Bronchial smooth muscle cell (primary cell): ENCODE results near the gene CACNG4. TPM values are rescaled to one million over a fixed set of nuclear protein-coding genes. Genes with fewer than 3 reads are reported as not detected.

Experiments
- total RNA-seq: library from RNA; depleted of rRNA; stranded (reverse); fragments of >200 nt; gene quantifications from 2 replicates; pipeline ENCODE4 v1.2.1, GENCODE V29; 2014

CACNG4 gene
- total RNA-seq: not detected in 2 replicates

DNA sequence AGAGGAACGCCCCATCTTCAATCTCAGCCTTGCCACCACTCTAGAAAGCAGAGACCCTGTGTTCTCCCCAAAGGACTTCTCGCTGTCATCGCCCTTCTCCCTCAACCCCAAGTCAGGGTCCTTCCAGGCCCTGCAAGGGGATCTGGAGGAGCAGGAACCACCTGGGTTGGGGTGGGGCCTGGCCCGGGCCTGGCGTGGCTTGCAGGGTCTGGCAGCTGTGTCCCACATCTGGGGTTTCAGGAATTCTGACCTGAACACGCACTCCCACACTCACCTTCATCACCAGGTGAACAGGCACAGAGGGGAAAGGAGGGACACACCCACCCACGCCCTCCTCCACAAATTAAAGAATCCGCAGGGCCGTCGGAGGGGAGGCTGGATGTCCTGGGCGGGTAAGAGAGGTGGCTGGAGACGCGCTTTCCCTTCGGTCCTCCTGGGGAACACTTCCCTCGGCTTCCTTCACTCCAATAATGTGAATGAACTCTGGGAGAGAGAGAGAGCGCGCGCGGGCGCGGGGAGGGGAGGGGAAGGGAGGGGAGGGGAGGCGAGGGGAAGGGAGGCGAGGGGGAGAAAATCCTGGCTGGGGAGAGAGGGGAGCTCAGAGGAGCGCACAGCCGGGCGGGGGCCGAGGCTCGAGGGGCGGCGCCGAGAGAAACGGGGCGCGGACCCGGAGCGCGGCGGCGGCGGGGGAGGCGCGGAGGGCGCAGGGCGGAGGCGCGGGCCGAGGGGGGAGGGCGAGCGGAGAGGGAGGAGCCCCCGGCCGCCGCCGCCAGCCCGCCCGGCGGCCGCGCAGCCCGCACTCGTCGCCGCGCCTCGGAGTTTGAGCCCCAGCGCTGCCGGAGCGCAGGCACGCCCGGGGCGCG is at the start of gene CACNG4:
TSS of gene CACNG4 (plus strand) at position 799 of the 863 bp plus-strand sequence. CDS start 205 bp downstream, outside the sequence.

DNA sequence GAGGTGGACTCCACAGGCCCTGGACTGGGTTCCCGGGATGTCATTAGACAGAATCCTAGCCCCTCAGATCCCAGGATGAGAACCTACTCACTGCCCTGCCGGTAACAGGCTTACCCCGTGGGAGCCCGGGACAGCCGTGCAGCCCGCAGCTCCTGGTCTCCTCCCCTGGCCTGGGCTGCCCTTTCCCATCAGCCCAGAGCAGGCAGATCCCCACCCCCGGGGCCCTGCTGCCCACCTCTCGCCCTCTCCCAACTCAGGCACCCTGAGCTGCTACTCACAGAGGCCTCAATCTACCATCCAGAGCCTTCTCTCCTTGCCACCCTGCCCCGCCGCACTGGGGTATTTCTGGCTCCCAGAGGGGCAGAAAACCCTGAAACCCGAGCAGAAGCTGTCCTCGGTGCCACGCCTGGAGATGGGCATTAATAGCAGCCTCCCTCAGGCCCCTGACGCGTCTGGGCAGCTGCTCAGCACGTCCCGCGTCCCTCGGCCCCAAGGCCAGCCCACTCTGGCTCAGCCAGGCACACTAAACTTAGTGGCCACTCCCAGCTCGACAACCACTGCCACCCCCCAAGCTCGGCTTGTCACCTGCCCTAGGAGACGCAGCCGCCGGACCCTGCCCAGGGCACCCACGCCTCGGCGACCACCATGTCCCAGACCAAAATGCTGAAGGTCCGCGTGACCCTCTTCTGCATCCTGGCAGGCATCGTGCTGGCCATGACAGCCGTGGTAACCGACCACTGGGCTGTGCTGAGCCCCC is 79.7 kb downstream of the CACNG4 start, which contains the start of gene CACNG1:
TSS of gene CACNG1 (plus strand) at position 539 of the 757 bp plus-strand sequence. CDS start at position 646, 107 bp downstream.

Other genes starting within 250 kb of the CACNG4 start
- not detected in 2 replicates for gene CACNG5, start 129.6 kb upstream of the CACNG4 start, total RNA-seq
- not detected in 2 replicates for gene CACNG1, start 79.8 kb downstream of the CACNG4 start, total RNA-seq